Fibroblast of gingiva (primary cell): ENCODE results near the gene EVI5L.
A peak's percentile ranks its signal among the peaks of the same experiment; 100 is the strongest.
"Not testable (repeated sequence)": the region's sequence is repeated elsewhere in the genome, so short reads cannot be mapped to it uniquely, and the experiment has no call there.

ENCODE experiments used
- DNase-seq: peaks from one replicate; pipeline ENCODE4 v3.0.0-alpha.2; 2011; ENCODE audit warnings: low read depth

Gene EVI5L

GRCh38 chr19:7872306-7873204, 42.5 kb downstream of the EVI5L start:
- DNase-seq = no peak

- DNase-seq = no peak
Measured at GRCh38 chr19:7873304-7874075, 43.5 kb downstream of the EVI5L start.

- DNase-seq = no peak
Measured at GRCh38 chr19:7874076-7874896, 44.3 kb downstream of the EVI5L start, which contains the start of gene PRR36. Gene PRR36 (minus strand): TSS chr19:7874390. CDS start chr19:7873689, 701 bp downstream.

- no peak for DNase-seq
Measured at GRCh38 chr19:7874897-7875273, 44.9 kb downstream of the EVI5L start.

- no peak for DNase-seq
Measured at GRCh38 chr19:7877249-7877836, 47.3 kb downstream of the EVI5L start.

- DNase-seq = no peak
Measured at GRCh38 chr19:7879111-7879807, 49.2 kb downstream of the EVI5L start.

GRCh38 chr19:7879836-7880235, 49.8 kb downstream of the EVI5L start:
- no peak for DNase-seq

- no peak for DNase-seq
Measured at GRCh38 chr19:7881910-7882309, 51.9 kb downstream of the EVI5L start.

- no peak for DNase-seq
Measured at GRCh38 chr19:7883105-7883504, 53.1 kb downstream of the EVI5L start.

- peak; percentile 74 for DNase-seq
Measured at GRCh38 chr19:7883796-7884570, 54.0 kb downstream of the EVI5L start.

- no peak for DNase-seq
Measured at GRCh38 chr19:7885818-7886217, 55.8 kb downstream of the EVI5L start.

- DNase-seq = no peak
Measured at GRCh38 chr19:7887408-7888144, 57.6 kb downstream of the EVI5L start.

- DNase-seq = peak; percentile 59
Measured at GRCh38 chr19:7888145-7888825, 58.3 kb downstream of the EVI5L start, which contains the start of gene LRRC8E. Gene LRRC8E (plus strand): TSS chr19:7888510. CDS start chr19:7895604, 7,094 bp downstream.

- DNase-seq = no peak
Measured at GRCh38 chr19:7888826-7889217, 58.8 kb downstream of the EVI5L start.

- not testable (repeated sequence) for DNase-seq
Measured at GRCh38 chr19:7893362-7894101, 63.5 kb downstream of the EVI5L start.

GRCh38 chr19:7894612-7895309, 64.7 kb downstream of the EVI5L start:
- no peak for DNase-seq

- DNase-seq = no peak
Measured at GRCh38 chr19:7895565-7895964, 65.5 kb downstream of the EVI5L start.

GRCh38 chr19:7897292-7897691, 67.3 kb downstream of the EVI5L start:
- no peak for DNase-seq
